Measurements from ENCODE around the gene FAM78B. TPM values are rescaled to one million over a fixed set of nuclear protein-coding genes. Genes with fewer than 3 reads are reported as not detected.

Gene FAM78B
- total RNA-seq, 2 donors from 2014 or later, result 0.47 TPM; not detected in 1

DNA sequence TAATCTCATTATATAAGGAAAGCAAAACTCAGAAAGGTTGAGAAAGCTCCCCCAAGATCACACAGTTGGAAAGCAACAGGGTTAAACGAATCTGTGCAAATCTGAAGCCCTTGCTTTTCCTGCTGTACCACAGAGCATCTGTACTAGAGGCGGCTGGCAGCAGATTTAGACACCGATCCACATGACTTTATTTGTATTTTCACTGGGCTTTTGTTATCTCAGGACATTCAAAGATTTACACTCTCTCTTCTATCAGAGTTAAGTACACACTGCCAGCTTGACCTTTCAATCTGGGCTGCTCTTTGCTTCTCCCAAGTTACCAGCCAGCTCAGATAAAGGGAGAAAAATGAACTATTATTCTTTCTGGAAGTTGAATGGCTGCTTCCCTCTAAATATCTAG lies 146.6 kb downstream of the FAM78B start:
- H3K4me1 Mint-ChIP-seq (ENCODE audit: low read depth in 2 of 2), result no peaks in the 10 kb centered on the region
- H3K9me3 Mint-ChIP-seq, result peaks cover 2% of the 10 kb centered on the region
- H3K27me3 Mint-ChIP-seq, result peaks cover 14 to 31% of the 10 kb centered on the region in 2 donors
- DNase-seq (ENCODE audit: low spot score) (no peak), ATAC-seq (no peak)
- H3K36me3 Mint-ChIP-seq, result no peaks in the 10 kb centered on the region
- H3K4me3 Mint-ChIP-seq, result no peak overlapping the region
- H3K27ac Mint-ChIP-seq, result no peak overlapping the region
